ENCODE measurements around the gene MRPS25.

MRPS25 gene

GRCh38 chr3:15064835-15065549 is at the start of gene MRPS25:
Gene MRPS25 (minus strand): TSS chr3:15065315. CDS start chr3:15065194, 121 bp downstream.
- DNase-seq, result peak; percentile 42

- DNase-seq, result no peak
Measured at GRCh38 chr3:15113884-15114283, 48.8 kb upstream of the MRPS25 start.

DNA sequence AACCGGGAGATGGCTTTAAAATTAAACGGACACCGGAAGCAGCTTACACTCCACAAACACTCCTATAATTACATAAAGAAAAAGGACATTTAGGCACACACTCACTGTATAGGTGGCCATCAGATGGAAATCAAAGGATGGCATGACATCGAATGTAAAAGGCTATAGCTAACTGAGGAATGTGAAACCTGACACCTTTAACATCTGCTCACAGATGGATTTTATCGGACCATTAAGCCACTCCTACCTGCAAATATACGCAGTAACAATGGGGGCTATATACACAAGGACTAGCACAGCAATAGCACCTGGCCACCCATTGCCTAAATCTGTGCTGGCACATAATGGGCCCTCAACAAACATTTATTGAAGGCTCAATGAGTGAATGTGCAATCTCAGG is 48.4 kb upstream of the MRPS25 start:
- DNase-seq, result no peak

- no peak for DNase-seq
Measured at GRCh38 chr3:15112011-15112410, 46.9 kb upstream of the MRPS25 start.

DNA sequence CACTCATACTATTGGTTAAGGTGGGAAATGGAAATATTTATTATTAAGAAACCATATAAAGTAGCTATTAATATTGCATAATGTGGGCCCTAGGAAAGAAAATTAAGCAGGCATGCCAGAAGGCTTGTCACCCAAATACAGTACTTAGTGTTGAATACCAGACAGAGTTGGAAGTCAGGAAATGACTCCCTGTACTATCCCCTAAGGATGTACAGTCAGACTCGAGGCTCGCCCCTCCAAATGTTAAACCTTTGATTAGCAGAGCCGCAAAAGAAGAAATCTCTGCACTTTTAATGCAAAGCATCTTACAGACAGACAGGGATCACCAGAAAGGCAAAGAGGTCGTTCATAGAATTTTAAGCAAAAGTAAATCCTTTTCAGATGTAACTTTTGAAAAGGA is 45.1 kb upstream of the MRPS25 start:
- DNase-seq, result no peak

- DNase-seq, result no peak
Measured at GRCh38 chr3:15108869-15109268, 43.8 kb upstream of the MRPS25 start.

DNA sequence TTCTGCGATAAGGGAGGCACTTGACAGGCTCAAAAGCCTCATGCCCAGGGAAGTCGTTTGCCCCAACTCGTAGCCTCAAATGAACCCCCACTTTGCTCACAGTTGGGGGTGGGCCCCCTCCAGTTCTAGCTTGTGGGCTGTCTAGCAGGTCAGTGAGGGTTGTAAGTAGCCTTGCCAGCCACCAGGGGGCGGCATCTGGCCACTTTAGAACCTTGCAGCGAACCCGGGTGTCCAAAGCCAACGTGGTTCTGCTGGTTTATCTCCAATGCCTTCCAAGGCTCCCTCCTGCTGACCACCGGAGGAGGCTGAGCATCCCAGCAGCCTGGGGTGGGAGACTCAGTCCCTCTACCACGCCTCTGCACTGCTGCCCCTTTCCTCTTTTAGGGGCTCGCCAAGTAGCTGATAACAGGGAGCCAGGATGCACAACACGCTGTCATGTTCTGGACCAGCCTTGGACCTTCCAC is 43.0 kb upstream of the MRPS25 start:
- no peak for DNase-seq

DNA sequence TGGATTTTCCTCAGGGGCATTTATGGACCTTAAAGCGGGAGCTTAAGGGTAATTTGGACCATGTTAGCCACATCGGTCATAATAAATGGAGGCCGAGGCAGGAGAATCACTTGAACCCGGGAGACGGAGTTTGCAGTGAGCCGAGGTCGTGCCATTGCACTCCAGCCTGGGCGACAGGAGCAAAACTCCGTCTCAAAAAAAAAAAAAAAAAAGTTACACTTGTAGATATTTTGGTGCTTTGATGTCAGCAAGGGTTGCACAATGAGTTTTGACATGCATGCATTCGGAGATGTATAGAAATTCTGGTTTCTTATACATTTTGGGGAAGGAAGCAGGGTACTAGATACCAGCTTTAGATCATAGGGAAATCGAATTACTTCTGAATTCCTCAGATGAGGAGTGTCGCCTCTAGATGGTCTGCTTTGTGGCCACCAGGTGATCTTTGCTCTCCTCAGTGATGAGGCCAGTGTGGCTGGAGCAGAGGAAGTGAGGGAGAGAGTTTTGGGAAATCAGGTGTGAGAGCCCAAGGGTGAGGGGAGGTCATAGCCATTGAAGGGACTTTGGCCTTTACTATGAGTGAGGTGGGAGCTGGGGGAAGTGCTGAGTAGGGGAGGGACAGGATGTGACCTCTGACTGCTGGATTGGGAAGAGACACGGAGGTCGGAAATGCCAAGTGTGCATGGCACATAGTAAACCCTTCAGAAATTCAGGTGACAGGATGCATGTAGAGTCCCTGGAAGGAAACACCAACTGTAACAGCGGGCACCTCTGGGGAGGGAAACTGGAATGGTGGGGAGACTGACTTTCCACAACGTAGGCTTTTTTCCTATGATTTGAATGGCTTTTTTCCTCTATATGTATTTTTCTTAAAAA is 42.2 kb upstream of the MRPS25 start:
- DNase-seq, result no peak

DNA sequence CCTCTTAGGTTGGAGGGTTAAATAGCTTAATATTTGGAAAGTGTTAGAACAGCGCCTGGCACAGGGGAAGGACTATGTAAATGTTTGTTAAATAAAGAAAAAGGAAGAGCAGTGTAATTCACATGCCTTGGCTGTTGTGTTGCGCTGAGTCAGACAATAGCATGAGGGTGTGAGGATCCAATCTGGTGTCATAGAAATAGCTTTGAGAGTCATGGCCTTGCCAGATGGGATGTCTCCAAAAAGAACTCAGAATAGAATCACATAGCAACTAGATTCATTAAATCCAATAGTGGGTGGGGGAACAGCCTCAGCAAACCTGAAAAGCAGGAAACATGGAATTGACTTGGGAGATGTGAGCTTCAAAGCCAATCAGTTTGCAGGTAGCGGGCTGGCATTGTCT is 37.7 kb upstream of the MRPS25 start:
- no peak for DNase-seq

GRCh38 chr3:15102256-15102655 is 37.1 kb upstream of the MRPS25 start:
- no peak for DNase-seq

GRCh38 chr3:15099364-15100098 is 34.4 kb upstream of the MRPS25 start:
- no peak for DNase-seq

DNA sequence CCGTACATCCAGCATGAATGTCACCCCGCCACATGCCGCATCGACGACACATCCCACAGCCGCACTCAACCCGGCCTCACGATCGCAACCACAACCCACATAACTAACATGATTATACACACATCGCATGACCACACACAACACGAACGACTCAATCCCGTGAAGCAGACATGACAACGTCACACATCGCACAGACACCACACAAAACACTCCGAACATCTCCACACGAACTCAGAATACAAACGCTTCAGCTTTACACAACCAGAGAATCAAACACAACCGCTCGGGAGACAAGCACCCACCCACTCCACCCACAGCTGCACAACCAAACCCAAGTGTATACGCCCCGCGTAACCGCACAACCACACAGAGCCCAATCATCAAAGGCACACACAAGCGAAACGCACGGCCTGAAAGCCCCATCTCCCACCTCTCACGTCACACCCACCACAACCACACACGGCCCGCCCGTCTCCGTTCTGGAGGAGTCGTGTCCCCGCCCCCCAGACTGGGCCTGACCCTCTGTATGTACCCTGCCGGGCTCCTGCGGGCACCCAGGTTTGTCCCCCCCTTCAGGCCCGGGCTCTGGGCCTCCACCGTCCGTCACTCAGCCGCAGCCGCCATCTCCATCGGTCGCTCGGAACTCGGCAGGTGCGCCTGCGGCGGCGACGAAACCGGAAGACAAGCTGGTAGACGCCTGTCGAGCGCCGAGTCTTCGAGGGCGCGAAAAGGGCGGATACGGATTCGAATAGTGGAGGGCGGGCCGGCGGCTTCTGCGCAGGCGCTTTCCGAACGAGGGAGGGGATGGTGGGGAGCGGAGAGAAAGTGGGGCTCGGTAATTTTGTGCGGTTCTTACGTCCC is 33.6 kb upstream of the MRPS25 start, which contains the start of gene RBSN:
RBSN (minus strand) TSS at position 646 of the 861 bp plus-strand sequence. CDS start 3,028 bp downstream, outside the sequence.
- DNase-seq, result no peak

DNA sequence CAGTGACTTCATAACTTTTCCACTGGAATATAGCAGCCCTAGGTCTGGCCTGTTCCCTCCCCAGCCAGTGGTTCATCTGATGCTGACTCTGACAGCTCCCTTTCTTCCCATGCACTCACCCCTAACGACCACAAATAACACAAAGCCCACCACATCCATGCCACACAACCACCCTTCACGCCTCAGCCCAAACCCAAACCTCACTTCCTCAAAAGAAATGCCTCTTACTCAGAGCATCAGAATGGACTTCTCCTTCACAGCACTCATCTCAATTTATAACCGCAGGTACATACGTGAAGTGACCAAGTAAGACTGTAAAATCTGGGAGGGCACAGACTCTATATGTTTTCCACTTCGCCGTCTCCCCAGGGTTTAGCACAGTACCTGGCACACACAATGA is 32.8 kb upstream of the MRPS25 start:
- no peak for DNase-seq

GRCh38 chr3:15096046-15096445 is 30.9 kb upstream of the MRPS25 start:
- no peak for DNase-seq

- no peak for DNase-seq
Measured at GRCh38 chr3:15094187-15094875, 29.2 kb upstream of the MRPS25 start.

DNA sequence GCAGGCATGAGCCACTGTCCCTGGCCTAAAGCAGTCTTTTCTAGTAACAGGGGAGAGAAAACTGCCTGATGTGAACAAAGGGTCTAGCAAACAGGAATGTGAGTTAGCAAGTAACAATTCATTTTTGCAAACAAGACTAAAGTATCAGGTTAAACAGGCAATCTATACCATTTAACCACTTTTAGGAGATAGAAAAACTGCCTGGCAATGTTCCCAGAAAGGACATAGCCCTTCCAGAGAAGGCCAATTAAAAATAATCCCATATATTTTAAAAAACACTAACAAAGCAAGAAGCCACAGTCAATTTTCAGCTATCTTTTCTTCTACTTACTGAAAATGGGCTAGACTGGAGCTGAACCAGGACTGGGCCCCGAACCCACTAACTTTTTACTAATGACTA is 27.6 kb upstream of the MRPS25 start:
- DNase-seq, result no peak

GRCh38 chr3:15091575-15091974 is 26.5 kb upstream of the MRPS25 start:
- DNase-seq, result no peak

GRCh38 chr3:15089201-15089600 is 24.1 kb upstream of the MRPS25 start:
- DNase-seq, result no peak

DNA sequence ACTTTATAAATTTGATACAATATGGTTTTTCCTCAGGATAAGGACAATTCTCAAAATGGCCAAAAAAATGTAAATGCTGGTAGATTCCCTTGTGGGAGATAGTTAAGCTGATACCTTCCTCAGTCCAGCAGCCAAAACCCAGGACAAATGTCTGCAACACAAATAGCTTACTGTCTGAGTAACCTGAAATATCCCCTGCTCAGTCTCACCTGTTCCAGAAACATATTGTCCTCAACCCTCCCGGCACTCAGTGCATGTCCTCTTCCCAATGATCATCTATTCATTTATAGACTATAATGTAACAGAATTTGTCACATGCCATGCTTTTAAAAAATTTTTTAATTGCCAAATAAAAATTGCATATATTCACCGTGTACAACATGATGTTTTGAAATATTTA is 21.6 kb upstream of the MRPS25 start:
- no peak for DNase-seq

- no peak for DNase-seq
Measured at GRCh38 chr3:15086263-15086662, 21.1 kb upstream of the MRPS25 start.

GRCh38 chr3:15083252-15083651 is 18.1 kb upstream of the MRPS25 start:
- no peak for DNase-seq

Measured in NCI-H1694 (cell line).